ENCODE results near the gene GPX2.

DNA sequence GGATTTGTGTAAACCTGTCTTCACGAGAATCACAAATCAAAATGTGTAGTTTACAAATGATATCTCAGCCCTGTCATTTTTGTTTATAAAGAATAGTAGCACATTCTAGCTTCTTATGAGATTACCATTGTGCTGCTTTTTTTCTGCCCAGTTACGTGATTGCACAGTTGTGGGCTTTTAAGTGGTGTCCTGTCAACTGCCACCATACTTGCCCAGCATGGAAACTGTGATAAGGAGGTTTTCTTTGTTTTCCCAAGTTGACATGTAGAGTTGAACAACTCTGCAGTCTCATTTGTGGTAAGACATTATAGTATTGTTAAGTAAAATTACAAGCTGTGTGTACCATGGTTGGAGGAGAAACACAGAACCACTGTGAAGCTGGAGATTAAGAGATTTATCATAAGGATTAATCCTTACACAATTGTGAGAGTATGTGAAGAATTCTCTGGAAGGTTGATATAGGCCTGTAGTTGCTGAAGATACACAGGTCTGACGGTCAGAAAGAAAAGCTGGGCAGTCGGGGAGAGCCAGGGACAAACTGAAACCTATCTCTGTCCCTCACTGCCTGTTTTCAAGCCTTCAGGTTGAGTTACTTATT is 16.0 kb downstream of the GPX2 start:
- TF ChIP-seq, protein P1, sequence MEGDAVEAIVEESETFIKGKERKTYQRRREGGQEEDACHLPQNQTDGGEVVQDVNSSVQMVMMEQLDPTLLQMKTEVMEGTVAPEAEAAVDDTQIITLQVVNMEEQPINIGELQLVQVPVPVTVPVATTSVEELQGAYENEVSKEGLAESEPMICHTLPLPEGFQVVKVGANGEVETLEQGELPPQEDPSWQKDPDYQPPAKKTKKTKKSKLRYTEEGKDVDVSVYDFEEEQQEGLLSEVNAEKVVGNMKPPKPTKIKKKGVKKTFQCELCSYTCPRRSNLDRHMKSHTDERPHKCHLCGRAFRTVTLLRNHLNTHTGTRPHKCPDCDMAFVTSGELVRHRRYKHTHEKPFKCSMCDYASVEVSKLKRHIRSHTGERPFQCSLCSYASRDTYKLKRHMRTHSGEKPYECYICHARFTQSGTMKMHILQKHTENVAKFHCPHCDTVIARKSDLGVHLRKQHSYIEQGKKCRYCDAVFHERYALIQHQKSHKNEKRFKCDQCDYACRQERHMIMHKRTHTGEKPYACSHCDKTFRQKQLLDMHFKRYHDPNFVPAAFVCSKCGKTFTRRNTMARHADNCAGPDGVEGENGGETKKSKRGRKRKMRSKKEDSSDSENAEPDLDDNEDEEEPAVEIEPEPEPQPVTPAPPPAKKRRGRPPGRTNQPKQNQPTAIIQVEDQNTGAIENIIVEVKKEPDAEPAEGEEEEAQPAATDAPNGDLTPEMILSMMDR (IDR thresholded peaks at IDR 0.05) = no peak
- TF ChIP-seq POLR2A (IDR thresholded peaks at IDR 0.05) = no peak

Measured in right lobe of liver (tissue), 4 donors.